ENCODE measurements around the gene CRYBB1.

The CRYBB1 gene

GRCh38 chr22:26574001-26574723 is 43.7 kb downstream of the CRYBB1 start:
- no peak for DNase-seq

- DNase-seq, result no peak
Observed at GRCh38 chr22:26573026-26573662, 44.7 kb downstream of the CRYBB1 start.

GRCh38 chr22:26570864-26571525 is 46.8 kb downstream of the CRYBB1 start:
- no peak for DNase-seq

GRCh38 chr22:26570115-26570514 is 47.7 kb downstream of the CRYBB1 start:
- no peak for DNase-seq

- DNase-seq, result no peak
Observed at GRCh38 chr22:26568207-26568706, 49.6 kb downstream of the CRYBB1 start.

- no peak for DNase-seq
Observed at GRCh38 chr22:26567610-26568009, 50.2 kb downstream of the CRYBB1 start.

GRCh38 chr22:26566994-26567393 is 50.8 kb downstream of the CRYBB1 start:
- DNase-seq, result no peak

GRCh38 chr22:26565889-26566288 is 51.9 kb downstream of the CRYBB1 start:
- DNase-seq, result no peak

GRCh38 chr22:26565181-26565580 is 52.6 kb downstream of the CRYBB1 start:
- no peak for DNase-seq

- no peak for DNase-seq
Observed at GRCh38 chr22:26564672-26565071, 53.2 kb downstream of the CRYBB1 start.

- DNase-seq, result no peak
Observed at GRCh38 chr22:26564181-26564580, 53.6 kb downstream of the CRYBB1 start.

- DNase-seq, result no peak
Observed at GRCh38 chr22:26563022-26563421, 54.8 kb downstream of the CRYBB1 start.

GRCh38 chr22:26561756-26562417 is 55.9 kb downstream of the CRYBB1 start:
- no peak for DNase-seq

GRCh38 chr22:26559961-26560575 is 57.8 kb downstream of the CRYBB1 start:
- DNase-seq, result no peak

- no peak for DNase-seq
Observed at GRCh38 chr22:26558248-26558895, 59.5 kb downstream of the CRYBB1 start.

GRCh38 chr22:26556904-26557303 is 60.9 kb downstream of the CRYBB1 start:
- DNase-seq, result no peak

- DNase-seq, result no peak
Observed at GRCh38 chr22:26555478-26555877, 62.3 kb downstream of the CRYBB1 start.

GRCh38 chr22:26554956-26555355 is 62.9 kb downstream of the CRYBB1 start:
- DNase-seq, result no peak

GRCh38 chr22:26553056-26553752 is 64.6 kb downstream of the CRYBB1 start:
- DNase-seq, result peak; percentile 4

GRCh38 chr22:26552466-26552865 is 65.4 kb downstream of the CRYBB1 start:
- no peak for DNase-seq

- no peak for DNase-seq
Observed at GRCh38 chr22:26551568-26551967, 66.3 kb downstream of the CRYBB1 start.
